ENCODE measurements around the gene ERC2.

DNA sequence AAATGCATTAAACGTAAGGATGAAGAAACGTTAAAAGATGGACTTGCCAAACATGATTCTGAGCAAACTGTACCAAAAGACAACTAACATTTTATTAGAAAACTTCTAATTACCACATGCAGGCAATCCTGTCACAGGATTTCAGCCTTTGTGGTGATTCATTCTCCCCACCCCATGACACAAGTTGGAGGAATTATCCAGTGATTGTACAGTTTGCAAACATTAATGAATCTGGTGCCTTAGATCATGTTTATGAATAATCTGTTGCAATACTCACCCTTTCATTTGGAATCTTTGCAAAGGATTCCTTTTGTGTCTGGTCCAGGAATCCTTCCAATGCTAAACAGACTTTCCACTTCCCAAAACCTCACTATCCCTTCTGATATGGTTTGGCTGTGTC lies 23.3 kb upstream of the ERC2 start:
- TF ChIP-seq POLR2A (IDR thresholded peaks at IDR 0.05) = no peak
- TF ChIP-seq, protein P1, sequence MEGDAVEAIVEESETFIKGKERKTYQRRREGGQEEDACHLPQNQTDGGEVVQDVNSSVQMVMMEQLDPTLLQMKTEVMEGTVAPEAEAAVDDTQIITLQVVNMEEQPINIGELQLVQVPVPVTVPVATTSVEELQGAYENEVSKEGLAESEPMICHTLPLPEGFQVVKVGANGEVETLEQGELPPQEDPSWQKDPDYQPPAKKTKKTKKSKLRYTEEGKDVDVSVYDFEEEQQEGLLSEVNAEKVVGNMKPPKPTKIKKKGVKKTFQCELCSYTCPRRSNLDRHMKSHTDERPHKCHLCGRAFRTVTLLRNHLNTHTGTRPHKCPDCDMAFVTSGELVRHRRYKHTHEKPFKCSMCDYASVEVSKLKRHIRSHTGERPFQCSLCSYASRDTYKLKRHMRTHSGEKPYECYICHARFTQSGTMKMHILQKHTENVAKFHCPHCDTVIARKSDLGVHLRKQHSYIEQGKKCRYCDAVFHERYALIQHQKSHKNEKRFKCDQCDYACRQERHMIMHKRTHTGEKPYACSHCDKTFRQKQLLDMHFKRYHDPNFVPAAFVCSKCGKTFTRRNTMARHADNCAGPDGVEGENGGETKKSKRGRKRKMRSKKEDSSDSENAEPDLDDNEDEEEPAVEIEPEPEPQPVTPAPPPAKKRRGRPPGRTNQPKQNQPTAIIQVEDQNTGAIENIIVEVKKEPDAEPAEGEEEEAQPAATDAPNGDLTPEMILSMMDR (IDR thresholded peaks at IDR 0.05) = no peak

All from breast epithelium (tissue), 3 donors.